Stromal cell of bone marrow (primary cell): ENCODE measurements around the gene FAM32A.
"Not testable (repeated sequence)": the region's sequence is repeated elsewhere in the genome, so short reads cannot be mapped to it uniquely, and the experiment has no call there.

Source experiments
- DNase-seq: peaks from one replicate; pipeline ENCODE4 v3.0.0-alpha.2; 2012; ENCODE audit warnings: low read depth

The FAM32A gene

DNA sequence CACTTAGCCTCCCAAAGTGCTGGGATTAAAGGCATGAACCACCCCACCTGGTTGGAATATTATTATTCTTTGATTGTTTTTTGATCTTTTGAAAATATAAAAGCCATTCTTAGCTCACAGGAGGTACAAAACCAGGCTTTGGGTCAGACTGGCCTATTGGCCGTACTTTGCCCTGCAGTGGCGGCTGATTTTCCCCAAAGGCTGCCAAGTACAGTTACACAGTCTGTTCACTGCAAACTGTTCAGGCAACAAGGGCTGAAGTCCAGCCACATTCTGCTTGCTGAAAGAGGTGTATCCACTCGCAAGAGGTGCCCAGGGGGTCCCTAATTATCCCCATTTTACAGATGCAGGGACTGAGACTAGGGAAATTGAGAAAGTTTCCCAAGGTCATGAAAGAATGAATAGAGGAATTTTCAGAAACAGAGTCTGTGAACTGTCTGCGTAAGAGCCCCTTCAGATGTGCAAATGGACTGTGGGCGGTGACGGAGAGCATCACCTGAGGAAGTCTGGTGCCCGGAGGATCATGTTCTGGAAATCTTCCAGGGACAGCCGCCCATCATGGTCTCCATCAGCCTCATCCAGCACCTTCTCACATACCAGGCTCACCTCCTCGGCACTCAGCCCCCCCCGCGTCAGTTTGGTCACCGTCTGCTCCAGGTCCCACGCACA, 20.9 kb upstream of the FAM32A start:
- DNase-seq = no peak

DNA sequence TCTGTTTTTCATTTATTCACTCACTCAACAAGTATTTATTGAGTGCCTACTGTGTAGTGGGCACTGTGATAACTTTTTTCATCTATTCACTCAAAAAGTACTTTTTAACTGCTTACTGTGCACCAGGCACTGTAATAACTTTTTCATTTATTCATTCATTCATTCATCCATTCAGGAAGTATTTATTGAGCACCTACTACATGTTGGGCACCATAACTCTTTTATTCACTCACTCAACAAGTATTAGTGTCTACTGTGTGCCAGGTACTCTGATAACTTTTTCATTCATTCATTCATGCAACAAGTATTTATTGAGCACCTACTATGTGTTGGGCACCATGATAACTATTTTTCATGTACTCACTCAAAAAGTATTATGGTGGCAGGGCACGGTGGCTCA, 18.8 kb upstream of the FAM32A start:
- DNase-seq = no peak

DNA sequence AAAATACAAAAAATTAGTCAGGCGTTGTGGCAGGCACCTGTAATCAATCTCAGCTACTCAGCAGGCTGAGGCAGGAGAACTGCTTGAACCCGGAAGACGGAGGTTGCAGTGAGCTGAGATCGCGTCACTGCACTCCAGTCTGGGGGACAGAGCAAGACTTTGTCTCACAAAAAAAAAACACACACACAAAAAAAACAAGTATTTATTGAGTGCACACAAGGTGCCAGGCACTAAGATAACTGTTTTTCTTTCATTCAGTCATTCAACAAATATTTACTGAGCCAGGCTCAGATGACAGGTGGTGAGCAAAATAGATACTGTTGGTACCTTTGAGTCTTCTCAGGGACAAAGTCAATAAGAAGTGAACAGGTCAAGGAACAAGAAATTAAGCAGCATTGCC, 18.2 kb upstream of the FAM32A start:
- DNase-seq = no peak

DNA sequence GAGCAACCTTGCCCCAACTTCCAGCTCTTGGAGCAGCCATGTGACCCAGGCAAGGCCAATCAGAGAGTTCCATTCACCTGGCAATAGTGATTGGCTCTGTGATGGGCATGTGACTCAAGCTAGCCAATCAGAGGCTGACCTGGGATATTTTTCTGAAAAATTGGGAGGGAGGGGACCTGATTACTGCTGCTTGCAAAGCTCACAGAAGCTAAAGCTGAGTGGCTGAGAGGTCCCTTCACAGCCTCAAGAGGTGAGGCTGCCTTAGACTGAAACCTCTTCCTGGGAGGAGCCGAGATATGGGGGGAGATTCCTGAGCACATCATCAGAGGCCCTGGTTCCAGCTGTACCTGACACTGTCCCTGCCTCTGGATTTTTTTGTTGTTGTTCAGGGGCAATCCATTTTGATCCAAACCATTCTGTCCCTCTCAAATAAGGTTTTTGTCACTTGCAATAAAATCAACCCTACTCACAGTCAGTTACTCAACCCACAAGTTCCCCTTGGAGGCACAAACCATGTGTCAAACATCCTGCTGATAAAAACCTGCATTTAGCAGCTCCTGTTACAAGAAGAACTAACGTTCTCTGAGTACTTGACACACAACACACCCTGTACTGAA, 16.6 kb upstream of the FAM32A start:
- DNase-seq = no peak

DNA sequence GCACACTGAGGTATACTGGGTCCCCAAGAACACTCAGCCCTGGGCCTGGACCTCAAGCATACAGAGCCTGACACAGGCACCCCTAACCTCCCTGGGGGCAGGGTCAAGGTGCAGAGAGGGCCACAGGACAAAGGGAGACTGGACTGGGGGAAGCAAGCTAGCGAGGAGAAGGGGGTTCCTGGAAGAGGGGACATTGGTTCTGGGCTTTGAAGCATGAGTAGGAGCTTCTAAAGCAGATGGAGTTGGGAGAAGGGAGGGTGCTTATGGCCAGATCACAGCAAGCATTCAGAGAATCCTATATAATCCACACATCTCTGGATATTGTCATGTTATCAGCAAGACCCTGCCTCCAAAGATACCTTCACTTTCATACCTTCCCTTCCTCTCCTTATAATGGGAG, 15.1 kb upstream of the FAM32A start:
- no peak for DNase-seq

DNA sequence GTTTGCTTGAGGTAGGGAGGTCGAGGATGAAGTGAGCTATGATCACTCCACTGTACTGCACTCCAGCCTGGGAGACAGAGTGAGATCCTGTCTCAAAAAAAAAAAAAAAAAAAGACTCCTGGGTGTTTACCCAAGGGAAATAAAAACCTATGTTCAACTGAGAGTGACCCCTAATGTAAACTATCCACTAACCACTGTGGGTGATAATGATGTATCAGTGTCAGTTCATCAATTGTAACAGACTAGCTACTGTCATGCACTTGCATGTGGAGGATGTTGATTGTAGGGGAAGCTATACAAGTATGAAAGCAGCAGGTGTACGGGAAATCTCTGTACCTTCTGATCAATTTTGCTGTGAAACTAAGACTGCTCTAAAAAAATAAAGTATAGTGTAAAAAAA, 9.3 kb upstream of the FAM32A start:
- DNase-seq = no peak

DNA sequence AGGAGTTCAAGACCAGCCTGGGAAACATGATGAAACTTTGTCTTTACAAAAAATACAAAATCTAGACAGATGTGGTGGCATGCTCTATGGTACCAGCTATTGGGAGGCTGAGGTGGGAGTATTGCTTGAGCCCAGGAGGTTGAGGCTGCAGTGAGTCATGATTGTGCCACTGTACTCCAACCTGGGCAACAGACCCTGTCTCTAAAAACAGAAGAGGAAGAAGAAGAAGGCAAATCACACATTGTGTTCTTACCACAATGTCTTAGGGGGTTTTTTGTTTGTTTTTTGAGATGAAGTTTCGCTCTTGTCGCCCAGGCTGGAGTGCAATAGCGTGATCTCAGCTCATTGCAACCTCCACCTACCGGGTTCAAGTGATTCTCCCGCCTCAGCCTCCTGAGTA, 6.3 kb upstream of the FAM32A start:
- not testable (repeated sequence) for DNase-seq

DNA sequence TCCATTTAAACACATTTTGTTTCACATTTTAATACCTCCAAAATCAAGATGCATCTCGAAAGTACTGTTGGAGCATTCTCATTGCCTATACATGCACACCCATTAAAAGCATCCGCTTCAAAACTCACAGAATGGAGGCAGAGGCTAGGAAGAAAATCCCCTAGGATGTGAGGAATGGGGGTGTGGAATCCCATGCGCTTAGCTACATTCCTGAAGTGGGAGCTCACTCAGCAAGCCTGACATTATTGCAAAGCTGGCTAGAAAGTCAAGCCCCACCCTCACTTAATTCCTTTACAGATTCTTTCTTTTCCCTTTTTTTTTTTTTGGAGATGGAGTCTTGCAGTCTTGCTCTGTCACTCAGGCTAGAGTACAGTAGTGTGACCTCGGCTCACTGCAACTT, 4.6 kb upstream of the FAM32A start:
- peak; percentile 66 for DNase-seq

DNA sequence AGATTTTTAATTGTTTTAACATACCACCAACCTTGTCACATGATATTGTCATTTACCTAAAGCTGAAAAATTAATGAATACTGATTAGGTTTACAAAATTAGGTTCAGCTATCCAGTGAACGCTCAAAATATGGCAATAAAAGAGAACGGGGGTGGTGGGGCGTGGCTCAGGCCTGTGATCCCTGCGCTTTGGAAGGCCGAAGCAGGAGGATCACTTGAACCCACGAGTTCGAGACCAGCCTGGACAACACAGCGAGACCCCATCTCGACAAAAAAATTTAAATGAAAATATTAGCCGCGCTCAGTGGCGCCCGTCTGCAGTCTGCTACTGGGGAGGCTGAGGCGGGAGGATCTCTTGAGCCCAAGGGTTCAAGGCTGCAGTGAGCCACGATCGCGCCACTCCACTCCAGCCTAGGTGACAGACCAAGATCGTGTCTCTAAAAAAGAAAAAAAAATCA, 516 bp upstream of the FAM32A start:
- no peak for DNase-seq

DNA sequence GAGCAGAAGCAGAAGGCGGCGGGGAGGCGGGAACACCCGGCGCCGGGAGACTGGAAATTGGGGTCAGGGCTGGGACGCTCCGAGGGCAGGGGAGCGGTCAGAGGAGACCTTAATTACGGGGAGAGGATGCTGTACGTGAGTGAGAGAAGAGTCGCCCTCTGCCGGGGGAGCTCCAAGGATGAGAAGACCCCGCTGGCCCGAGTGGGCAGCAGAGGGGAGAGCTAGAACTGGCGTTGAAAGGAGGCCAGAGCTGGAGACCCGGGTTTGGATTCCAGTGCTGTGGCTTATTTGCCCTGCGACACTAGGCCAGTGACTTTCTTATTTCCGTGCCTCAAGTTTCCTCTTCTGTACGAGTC, 536 bp downstream of the FAM32A start:
- DNase-seq = peak; percentile 17

DNA sequence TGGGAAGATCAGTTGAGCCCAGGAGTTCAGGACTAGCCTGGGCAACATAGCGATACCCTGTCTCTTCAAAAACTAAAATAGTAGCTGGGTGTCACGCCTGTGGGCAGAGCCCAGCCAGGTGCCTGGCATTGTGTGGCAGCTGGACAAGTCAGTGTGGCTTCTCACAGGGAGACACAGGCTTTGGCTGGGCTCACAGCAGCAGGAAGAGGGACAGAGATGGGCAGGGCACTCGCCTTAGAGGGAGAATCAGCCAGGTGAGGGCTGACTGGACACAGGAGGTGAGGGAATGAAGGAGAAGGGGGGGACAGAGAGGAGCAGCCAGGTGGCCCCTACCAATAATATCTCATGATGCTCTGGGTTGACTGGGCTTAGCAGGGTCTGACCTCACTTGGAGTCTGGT, 3.3 kb downstream of the FAM32A start:
- no peak for DNase-seq

DNA sequence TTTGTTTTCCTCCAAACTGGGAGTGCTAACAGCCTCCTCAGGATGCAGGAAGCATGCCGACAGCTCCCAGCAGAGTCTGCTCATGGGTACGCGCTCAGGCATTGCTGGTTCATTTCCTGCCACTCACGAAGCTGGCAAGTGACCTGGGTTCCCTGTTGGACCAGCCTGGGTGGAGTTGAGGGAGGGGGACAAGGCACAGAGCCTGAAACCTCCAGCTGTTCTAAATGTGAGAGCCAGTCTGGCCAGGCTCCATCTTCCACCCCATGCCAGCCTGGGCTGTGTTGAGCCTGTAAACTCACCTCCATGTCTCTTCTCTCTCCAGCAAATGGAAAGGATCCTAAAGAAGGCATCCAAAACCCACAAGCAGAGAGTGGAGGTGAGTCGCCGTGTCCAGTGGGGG, 5.0 kb downstream of the FAM32A start:
- no peak for DNase-seq

DNA sequence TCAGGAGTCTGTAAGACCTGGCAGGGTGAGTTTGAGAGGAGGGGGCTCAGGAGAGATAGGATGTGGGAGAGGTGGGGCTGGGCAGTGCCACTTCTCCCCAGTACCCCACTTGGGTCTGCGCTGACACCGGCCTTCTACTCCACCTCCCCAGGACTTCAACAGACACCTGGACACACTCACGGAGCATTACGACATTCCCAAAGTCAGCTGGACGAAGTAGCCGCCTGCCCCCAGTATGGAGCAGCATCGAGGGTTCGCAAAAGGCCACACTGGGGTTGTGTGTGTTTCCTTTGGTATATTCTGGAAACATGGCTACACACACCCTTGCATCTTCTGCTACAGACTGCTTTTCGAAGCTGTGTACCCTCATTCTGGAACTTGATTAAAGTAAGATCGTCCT, 5.5 kb downstream of the FAM32A start:
- DNase-seq = no peak

DNA sequence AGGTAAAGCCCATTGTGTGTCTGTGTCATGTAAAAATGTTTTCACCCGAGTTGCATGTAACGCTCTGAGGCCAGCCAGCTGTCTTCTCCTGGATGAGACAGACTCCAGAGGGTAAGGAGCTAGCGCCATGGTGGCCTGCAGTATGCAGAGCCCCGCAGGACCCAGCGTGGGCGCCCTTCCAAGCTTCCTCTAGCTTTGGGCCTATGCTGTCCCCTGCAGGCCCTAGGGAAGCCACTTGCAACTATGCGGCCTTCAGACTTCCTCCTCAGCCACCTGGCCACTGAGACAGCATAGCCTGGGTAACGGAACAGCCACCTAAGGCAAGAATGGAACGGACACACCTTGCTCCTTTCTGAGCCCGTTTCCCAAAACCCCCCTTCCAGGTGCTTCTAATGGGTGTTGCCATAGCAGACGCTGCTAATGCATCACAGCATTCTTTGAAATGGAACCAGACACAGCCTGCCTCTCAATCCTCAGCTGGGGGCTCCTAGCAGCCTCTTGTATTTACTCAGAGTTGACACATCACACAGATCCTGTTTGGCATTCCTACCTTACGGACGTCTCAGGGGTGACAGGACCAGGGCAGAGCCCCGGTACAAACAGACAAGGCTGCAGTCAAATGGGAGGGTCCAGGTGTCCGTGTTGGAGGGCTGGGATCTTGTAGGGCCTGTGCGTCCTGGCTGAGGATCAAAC, 6.2 kb downstream of the FAM32A start:
- DNase-seq = no peak

DNA sequence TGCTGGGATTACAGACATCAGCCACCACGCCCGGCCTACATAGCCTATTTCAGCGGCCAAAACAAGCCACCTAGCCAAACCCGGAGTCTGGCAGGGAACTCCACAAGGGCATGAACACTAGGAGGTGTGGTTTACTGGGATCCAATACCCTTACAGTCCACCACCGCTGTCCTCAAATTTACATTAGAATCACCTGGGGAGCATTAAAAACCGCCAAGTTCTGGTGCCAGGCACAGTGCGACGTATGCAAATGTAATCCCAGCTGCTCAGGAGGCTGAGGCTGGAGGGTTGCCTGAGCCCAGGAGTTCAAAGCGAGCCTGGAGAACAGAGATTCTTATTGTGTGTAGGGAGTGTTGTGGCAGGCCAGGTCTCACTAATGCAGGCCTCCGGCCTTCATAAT, 8.3 kb downstream of the FAM32A start:
- DNase-seq = no peak

DNA sequence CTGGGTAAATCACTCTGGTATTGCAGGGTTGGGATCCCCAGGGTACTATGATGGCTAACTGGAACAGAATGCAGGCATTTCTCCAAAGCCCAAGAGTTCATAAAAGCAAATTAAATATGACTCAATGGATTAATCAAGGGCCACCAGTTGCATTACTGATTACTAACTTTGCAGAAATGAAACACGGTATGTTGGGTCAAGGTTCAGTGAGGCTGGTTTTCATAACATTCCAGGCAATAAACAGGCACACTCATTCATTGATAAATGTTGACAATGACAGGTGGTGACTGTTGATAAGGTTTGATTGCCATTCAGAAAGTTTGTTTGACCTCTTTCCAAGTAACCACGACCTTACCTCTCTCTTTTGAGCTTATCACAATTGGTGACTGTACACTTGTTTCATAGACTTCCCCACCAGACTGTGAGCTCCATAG, 12.0 kb downstream of the FAM32A start:
- DNase-seq = peak; percentile 97

DNA sequence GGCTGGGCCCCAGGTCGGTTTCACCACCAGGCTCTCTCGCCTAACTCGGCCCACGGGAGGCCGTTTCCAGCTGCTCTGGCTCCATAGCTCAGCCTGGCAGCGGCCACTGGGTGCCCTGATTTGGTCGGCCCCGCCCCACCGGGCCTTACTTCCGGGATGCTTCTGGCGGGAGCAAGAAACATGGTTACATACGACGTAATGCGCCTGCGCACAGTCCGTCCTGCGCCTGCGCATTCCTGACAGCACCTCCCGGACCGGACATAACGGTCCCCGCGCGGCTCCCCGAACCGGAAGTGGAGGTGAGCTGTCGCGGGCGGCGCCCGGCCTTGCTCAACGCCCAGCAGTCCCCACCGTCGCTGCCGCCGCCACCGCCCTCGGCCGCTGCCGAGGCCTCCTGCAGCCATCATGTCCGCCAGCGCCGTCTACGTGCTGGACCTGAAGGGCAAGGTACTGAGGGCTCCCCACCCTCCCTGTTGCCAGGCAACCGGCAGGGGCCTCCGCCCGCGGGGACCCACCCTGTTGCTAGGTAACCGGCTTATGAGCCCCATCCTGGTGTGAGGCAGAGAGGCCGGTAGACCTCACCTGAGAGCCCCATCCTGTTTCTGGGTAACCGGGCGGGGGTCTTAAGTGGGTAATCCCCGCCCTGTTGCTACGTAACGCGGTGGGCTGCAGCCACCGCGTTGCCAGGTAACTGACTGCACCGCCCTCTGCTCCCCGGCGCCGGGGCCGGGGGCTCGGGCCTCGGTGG, 12.6 kb downstream of the FAM32A start, which contains the start of gene AP1M1:
Gene AP1M1, plus strand, starts transcription at position 290 of the 748 bp plus-strand sequence. Its CDS starts 116 bp downstream, at position 406.
- DNase-seq = peak; percentile 88

DNA sequence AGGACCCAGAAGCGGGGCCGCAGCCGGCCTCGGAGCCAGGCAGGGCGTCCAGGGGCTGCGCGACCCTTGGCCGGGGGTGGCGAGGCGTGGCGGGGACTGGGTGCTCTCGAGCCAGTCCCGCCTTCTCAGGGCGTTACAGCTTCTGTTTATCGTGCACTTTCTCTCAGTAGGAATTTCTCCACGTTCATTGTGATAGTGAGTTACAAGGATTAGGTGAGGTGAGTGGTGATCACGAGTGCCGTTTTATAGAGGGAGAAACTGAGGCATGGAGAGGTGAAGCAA, 13.1 kb downstream of the FAM32A start:
- no peak for DNase-seq

DNA sequence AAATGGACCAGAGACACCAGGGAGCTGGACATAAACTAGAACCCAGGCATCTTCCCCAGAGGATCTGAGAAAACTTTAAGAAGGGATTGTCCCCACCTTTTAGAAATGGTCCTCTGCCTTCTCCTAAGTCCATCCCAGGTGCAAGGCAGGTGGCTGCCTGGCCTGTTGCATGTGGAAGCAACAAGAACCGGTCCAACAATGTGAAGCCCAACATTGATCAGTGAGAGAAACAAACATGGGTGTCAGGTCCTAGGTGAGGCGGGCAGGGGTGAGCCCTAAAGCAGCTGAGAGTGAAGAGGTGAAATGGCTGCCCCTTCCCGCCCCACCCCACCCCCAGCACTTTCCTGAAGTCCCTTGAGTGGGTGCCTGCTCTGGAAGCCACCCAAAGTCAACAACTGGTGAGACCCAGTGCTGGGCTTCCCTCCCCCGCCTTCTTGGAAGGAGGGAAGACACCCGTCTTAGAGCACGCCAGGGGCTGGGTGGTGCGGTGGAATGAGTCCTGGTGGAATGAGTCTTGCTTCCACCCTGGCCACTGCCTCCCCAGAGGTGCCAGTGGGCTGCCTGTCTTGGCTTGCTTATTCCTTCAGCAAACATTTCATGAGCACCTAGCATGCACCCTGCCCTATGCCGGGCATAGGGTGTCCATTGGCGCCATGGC, 14.2 kb downstream of the FAM32A start:
- no peak for DNase-seq

DNA sequence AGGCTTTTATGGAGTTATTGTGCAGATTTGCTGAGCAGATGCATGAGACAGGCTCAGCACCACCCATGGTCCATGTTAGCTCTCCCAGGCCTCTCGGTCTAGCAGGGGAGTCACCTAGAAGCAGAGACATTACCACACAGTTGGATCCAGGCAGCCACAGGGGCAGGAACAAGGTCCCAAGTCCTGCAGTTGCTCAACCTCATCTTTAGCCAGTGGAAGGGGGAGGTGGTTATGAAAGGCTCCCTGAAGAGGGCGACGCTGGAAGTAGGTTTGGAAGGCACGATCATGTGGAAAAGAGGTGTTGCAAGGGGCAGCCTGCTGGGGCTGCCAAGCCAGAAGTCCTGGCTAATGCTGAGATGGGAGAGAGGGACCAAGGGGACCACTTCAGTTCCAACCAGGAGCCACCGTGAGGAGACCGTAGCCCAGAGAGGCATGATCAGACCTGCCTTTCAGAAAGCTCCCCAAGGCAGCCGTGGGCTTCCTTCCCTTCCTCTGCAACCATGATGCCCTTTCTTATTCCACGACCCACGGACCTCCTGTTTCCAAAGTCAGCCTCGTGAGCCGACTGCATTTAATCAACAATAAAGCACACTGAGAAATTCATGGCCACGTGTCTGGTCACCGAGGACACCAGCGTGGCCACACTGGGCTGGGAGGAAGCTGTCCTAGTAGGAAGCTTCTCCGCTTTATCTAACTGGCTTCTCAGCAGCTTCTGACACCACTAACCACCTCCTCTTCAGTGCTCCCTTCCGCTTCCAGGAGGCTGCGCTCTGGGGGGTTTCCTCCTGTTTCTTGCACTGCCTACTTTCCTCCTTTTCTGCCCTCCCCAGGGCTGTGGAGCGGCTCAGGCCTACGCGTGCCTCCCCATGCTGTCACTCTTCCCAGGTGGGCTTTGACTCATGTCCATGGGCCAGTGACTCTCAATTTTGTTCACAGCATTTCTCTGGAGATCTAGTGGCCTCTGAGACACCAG, 15.1 kb downstream of the FAM32A start:
- DNase-seq = no peak

DNA sequence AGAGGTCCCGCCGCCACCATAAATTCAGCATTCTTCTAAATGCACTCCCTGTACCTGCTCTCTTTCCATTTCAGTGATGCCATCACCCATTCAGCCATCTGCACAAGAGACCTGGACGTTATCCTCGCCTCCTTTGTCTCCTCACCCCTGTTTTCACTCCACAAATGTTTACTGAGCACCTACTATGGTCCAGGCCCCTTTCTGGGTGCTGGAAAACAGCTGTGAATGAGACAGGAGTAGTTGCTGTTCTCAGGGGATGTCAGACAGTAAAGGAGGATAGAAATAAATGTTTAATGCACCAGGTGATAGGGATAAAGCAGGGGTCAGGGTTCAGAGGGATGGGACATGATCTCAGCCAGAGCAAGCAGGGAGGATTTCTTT, 15.8 kb downstream of the FAM32A start:
- DNase-seq = no peak
